HUDEP-2 (cell line): ENCODE data around the gene SLC6A7.
"Not testable (repeated sequence)": the region's sequence is repeated elsewhere in the genome, so short reads cannot be mapped to it uniquely, and the experiment has no call there.

Experiments
- DNase-seq, 76 experiments: peaks; one replicate each; lab custom pipeline; 2025; ENCODE audit not compliant: unreplicated experiment in 76 of 76; lab: John Stamatoyannopoulos, UW

The SLC6A7 gene

GRCh38 chr5:150214289-150214688 is 24.4 kb downstream of the SLC6A7 start:
- DNase-seq: no peak

GRCh38 chr5:150215979-150216944 is 26.4 kb downstream of the SLC6A7 start:
- no peak for DNase-seq

- no peak for DNase-seq
These were observed 27.2 kb downstream of the SLC6A7 start for GRCh38 chr5:150217038-150217437.

- DNase-seq: peak in 74 of 76 experiments; percentile 1 to 86 (median 59)
These were observed 28.2 kb downstream of the SLC6A7 start for GRCh38 chr5:150217873-150218692.

GRCh38 chr5:150218693-150219035 is 28.8 kb downstream of the SLC6A7 start:
- no peak for DNase-seq

GRCh38 chr5:150219142-150219541 is 29.3 kb downstream of the SLC6A7 start:
- no peak for DNase-seq

GRCh38 chr5:150219861-150220260 is 30.0 kb downstream of the SLC6A7 start:
- no peak for DNase-seq

GRCh38 chr5:150221471-150221870 is 31.6 kb downstream of the SLC6A7 start:
- DNase-seq: no peak

GRCh38 chr5:150222906-150223305 is 33.0 kb downstream of the SLC6A7 start:
- DNase-seq: no peak

- no peak for DNase-seq
These were observed 33.6 kb downstream of the SLC6A7 start for GRCh38 chr5:150223474-150223873.

GRCh38 chr5:150224483-150225027 is 34.7 kb downstream of the SLC6A7 start:
- no peak for DNase-seq

- DNase-seq: no peak
These were observed 37.2 kb downstream of the SLC6A7 start for GRCh38 chr5:150227036-150227435.

GRCh38 chr5:150227606-150228273 is 37.9 kb downstream of the SLC6A7 start:
- no peak for DNase-seq

GRCh38 chr5:150229571-150229970 is 39.7 kb downstream of the SLC6A7 start:
- DNase-seq: no peak

GRCh38 chr5:150230842-150231241 is 41.0 kb downstream of the SLC6A7 start:
- no peak for DNase-seq

- not testable (repeated sequence) for DNase-seq
These were observed 43.8 kb downstream of the SLC6A7 start for GRCh38 chr5:150233706-150234105.

- no peak for DNase-seq
These were observed 45.0 kb downstream of the SLC6A7 start for GRCh38 chr5:150234576-150235499.

- DNase-seq: no peak
These were observed 45.6 kb downstream of the SLC6A7 start for GRCh38 chr5:150235500-150235854.

- no peak for DNase-seq
These were observed 46.5 kb downstream of the SLC6A7 start for GRCh38 chr5:150236313-150236712.
